ENCODE data around the gene RIMBP2.

The RIMBP2 gene

DNA sequence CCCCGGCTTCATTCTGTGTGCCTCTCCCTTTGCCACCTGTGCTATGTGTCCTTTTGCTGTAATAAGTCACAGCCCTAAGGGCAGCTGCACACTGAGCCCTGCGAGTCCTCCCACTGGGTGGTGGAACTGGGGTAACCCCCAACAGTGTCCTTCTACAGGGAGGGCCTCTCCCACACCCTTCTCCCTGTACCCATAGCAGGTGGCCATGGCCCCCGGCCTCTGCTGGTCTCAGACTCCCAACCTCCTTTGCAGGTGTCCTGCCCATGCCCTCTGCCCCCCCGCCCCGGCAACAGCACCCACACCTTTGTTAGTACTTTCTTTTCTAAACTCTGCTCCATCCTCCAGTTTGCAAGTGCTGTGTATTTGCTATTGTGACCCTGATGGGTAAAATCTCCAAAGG lies 206.6 kb downstream of the RIMBP2 start:
- DNase-seq: no peak
- Histone ChIP-seq H3K36me3 (replicated peaks; ENCODE audit: insufficient read depth, low read length) (no peaks in the 10 kb centered on the region), H3K4me2 (ENCODE audit: low read depth, low read length) (no peak overlapping the region), H2AFZ (ENCODE audit: low read length) (no peak overlapping the region), H3K9me3 (replicated peaks; ENCODE audit: insufficient read depth, low read length) (no peaks in the 10 kb centered on the region), H3K27me3 (replicated peaks; ENCODE audit: insufficient read depth, low read length) (no peaks in the 10 kb centered on the region), H3K9me2 (replicated peaks; ENCODE audit: insufficient read depth, low read length) (no peaks in the 10 kb centered on the region), H3K4me3 (ENCODE audit: low read length) (no peak overlapping the region), H3K27ac (ENCODE audit: low read length) (no peak overlapping the region), H3K79me2 (ENCODE audit: low read length) (no peaks in the 10 kb centered on the region), H3K4me1 (ENCODE audit: low read length) (no peaks in the 10 kb centered on the region), H3K9ac (ENCODE audit: low read length) (no peak overlapping the region), H4K20me1 (ENCODE audit: insufficient read depth, low read length) (no peaks in the 10 kb centered on the region), H3F3A (ENCODE audit: insufficient read depth, low read length) (no peaks in the 10 kb centered on the region)
- TF ChIP-seq EZH2phosphoT487 (IDR thresholded peaks at IDR 0.05; ENCODE audit: low read length) (no peak), EZH2 (optimal IDR thresholded peaks at IDR 0.05; ENCODE audit: low read depth, low read length) (no peak)
- TF ChIP-seq, protein P1, sequence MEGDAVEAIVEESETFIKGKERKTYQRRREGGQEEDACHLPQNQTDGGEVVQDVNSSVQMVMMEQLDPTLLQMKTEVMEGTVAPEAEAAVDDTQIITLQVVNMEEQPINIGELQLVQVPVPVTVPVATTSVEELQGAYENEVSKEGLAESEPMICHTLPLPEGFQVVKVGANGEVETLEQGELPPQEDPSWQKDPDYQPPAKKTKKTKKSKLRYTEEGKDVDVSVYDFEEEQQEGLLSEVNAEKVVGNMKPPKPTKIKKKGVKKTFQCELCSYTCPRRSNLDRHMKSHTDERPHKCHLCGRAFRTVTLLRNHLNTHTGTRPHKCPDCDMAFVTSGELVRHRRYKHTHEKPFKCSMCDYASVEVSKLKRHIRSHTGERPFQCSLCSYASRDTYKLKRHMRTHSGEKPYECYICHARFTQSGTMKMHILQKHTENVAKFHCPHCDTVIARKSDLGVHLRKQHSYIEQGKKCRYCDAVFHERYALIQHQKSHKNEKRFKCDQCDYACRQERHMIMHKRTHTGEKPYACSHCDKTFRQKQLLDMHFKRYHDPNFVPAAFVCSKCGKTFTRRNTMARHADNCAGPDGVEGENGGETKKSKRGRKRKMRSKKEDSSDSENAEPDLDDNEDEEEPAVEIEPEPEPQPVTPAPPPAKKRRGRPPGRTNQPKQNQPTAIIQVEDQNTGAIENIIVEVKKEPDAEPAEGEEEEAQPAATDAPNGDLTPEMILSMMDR (IDR thresholded peaks at IDR 0.05; ENCODE audit: low read length): no peak

DNA sequence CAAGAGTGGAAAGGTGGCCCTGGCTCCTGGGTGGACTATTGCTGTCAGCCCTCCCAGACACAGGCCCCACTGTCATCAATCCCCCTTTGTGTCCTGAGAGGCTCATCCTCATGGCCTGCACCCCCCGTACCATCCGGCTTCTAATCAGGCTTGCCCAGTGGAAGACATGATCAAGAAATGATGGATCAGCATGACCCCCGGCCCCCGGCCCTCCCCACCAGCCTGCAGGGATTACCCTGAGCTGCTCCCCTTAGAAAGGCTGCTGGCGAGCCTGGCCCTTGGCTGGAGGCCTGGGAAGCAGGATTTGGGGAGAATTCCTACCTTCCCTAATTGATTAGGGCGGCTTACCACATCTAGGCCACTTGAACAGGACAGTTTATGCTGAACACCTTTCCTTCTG lies 207.3 kb downstream of the RIMBP2 start:
- no peak overlapping the region for H3K4me2 ChIP-seq (ENCODE audit: low read depth, low read length)
- H3K36me3 ChIP-seq (replicated peaks; ENCODE audit: insufficient read depth, low read length): no peaks in the 10 kb centered on the region
- no peak overlapping the region for H3K27ac ChIP-seq (ENCODE audit: low read length)
- H4K20me1 ChIP-seq (ENCODE audit: insufficient read depth, low read length): no peaks in the 10 kb centered on the region
- H3K27me3 ChIP-seq (replicated peaks; ENCODE audit: insufficient read depth, low read length): no peaks in the 10 kb centered on the region
- DNase-seq: no peak
- H3K9ac ChIP-seq (ENCODE audit: low read length): no peak overlapping the region
- H3K79me2 ChIP-seq (ENCODE audit: low read length): no peaks in the 10 kb centered on the region
- H3F3A ChIP-seq (ENCODE audit: insufficient read depth, low read length): no peaks in the 10 kb centered on the region
- TF ChIP-seq EZH2phosphoT487 (IDR thresholded peaks at IDR 0.05; ENCODE audit: low read length) (no peak), EZH2 (optimal IDR thresholded peaks at IDR 0.05; ENCODE audit: low read depth, low read length) (no peak)
- TF ChIP-seq, protein P1 (IDR thresholded peaks at IDR 0.05; ENCODE audit: low read length): no peak
- H3K4me1 ChIP-seq (ENCODE audit: low read length): no peaks in the 10 kb centered on the region
- no peaks in the 10 kb centered on the region for H3K9me2 ChIP-seq (replicated peaks; ENCODE audit: insufficient read depth, low read length)
- H3K9me3 ChIP-seq (replicated peaks; ENCODE audit: insufficient read depth, low read length): no peaks in the 10 kb centered on the region
- H2AFZ ChIP-seq (ENCODE audit: low read length): no peak overlapping the region
- no peak overlapping the region for H3K4me3 ChIP-seq (ENCODE audit: low read length)

DNA sequence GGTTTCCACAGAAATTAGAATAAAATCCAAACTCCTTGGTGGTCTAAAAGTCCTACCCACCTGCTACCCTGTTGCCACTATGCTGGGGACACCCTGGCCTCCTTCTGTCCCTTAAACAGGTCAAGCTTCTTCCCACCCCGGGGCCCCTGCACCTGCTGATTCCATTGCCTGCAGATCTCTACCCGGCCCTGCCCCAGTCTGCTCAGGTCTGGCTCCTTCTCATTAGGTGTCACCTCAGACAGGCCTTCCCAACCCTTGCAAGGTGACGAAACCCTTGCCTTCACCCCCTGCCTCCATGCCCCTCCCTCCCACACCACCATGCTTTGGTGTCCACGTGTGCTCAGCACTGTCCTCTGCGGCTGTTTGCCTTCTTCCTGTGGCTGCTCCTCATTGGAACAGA lies 207.8 kb downstream of the RIMBP2 start:
- TF ChIP-seq, protein P1 (IDR thresholded peaks at IDR 0.05; ENCODE audit: low read length): no peak
- TF ChIP-seq EZH2phosphoT487 (IDR thresholded peaks at IDR 0.05; ENCODE audit: low read length) (no peak), EZH2 (optimal IDR thresholded peaks at IDR 0.05; ENCODE audit: low read depth, low read length) (no peak)
- Histone ChIP-seq H3K9me2 (replicated peaks; ENCODE audit: insufficient read depth, low read length) (no peaks in the 10 kb centered on the region), H3K36me3 (replicated peaks; ENCODE audit: insufficient read depth, low read length) (no peaks in the 10 kb centered on the region), H3K27me3 (replicated peaks; ENCODE audit: insufficient read depth, low read length) (no peaks in the 10 kb centered on the region), H3K9ac (ENCODE audit: low read length) (no peak overlapping the region), H3K9me3 (replicated peaks; ENCODE audit: insufficient read depth, low read length) (no peaks in the 10 kb centered on the region), H3K4me3 (ENCODE audit: low read length) (no peak overlapping the region), H3K4me1 (ENCODE audit: low read length) (no peaks in the 10 kb centered on the region), H2AFZ (ENCODE audit: low read length) (no peak overlapping the region), H3K4me2 (ENCODE audit: low read depth, low read length) (no peak overlapping the region), H4K20me1 (ENCODE audit: insufficient read depth, low read length) (no peaks in the 10 kb centered on the region), H3K27ac (ENCODE audit: low read length) (no peak overlapping the region), H3K79me2 (ENCODE audit: low read length) (no peaks in the 10 kb centered on the region), H3F3A (ENCODE audit: insufficient read depth, low read length) (no peaks in the 10 kb centered on the region)
- no peak for DNase-seq
